ENCODE data around the gene KRTAP1-4. TPM values are rescaled to one million over a fixed set of nuclear protein-coding genes. Genes with fewer than 3 reads are reported as not detected.
"Not testable (repeated sequence)": the region's sequence is repeated elsewhere in the genome, so short reads cannot be mapped to it uniquely, and the experiment has no call there.

Gene KRTAP1-4
- polyA plus RNA-seq, 3 donors from 2014 or later, result not detected

DNA sequence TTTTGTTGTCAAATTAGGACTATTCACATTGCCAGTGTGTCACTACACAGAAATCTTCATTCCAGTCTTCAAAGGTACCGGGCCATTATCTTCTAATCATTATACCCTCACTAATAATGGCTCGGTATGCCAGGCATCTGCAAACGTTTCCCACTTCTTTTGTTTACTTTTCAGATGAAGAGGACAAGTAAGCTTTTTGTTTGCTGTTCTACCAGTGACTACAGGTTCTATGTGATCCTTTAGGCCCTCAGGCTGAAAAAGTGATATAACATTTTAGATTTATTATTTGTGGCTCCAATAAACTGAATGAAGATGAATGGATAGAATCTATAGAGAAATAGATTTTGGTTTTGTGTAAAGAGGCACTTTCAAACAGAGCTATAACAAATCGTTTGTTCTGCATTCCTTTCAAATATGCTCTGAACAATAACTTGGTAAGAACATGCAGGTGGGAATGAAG, 20.7 kb downstream of the KRTAP1-4 start:
- no peak overlapping the region for H3K27ac Mint-ChIP-seq
- peaks cover 0 to 2% (median 0%) of the 10 kb centered on the region in 6 donors for H3K9me3 Mint-ChIP-seq
- peaks cover 0 to 2% (median 2%) of the 10 kb centered on the region in 3 donors for H3K27me3 Mint-ChIP-seq (ENCODE audit: low read depth in 3 of 3)

DNA sequence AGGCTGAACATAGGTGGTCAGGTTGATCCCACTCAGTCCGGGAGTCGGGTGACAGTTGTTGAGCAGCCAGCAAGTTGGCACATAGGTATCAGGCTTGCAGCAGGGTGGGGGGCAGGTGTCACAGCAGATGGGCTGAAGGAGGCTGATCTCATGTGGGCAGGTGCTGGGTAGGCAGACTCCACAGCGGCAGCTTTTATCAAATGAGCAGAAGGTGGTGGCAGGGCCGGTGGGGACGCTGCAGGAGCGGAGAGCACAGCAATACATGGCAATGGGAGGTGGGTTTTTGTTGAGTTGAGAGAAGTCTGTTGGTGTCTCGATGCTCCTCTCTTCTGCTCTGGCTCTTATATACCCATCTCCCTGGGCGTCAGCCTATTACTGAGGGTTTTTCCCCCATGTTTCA, 21.2 kb downstream of the KRTAP1-4 start, which contains the start of gene KRTAP3-1:
Gene KRTAP3-1, minus strand, starts transcription at position 318 of the 400 bp plus-strand sequence. Its CDS starts 54 bp downstream, at position 264.
- H3K4me1 Mint-ChIP-seq, result no peaks in the 10 kb centered on the region
- no peaks in the 10 kb centered on the region for H3K36me3 Mint-ChIP-seq
- H3K27ac Mint-ChIP-seq, result no peak within 1 kb of the TSS
- H3K4me3 Mint-ChIP-seq, result no peak within 1 kb of the TSS
- H3K27me3 Mint-ChIP-seq (ENCODE audit: low read depth in 3 of 3), result peaks cover 0 to 4% (median 2%) of the 10 kb centered on the region in 3 donors
- no peak for DNase-seq
- peaks cover 0 to 2% (median 0%) of the 10 kb centered on the region in 6 donors for H3K9me3 Mint-ChIP-seq

More for the DNA sequence above, 20.7 kb downstream of the KRTAP1-4 start:
- Mint-ChIP-seq H3K4me3 (no peak overlapping the region), H3K4me1 (no peaks in the 10 kb centered on the region), H3K36me3 (no peaks in the 10 kb centered on the region)
- no peak for DNase-seq

DNA sequence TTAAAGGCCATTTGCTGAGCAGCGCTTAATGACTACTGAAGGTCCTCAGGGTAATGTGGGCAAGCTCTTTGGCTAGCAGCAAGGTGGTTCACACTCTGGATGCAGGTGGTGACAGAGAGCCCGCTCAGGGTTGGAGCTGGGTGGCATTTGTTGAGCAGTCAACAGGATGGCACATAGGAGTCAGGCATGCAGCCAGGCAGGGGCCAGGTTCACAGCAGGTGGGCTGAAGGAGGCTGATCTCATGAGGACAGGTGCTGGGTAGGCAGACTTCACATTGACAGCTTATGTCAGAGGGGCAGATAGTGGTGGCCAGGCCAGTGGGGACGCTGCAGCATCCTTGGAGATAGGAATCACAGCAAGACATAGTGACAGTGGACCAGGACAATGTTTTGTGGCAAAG, 25.6 kb downstream of the KRTAP1-4 start:
- DNase-seq, result no peak
- peaks cover 2 to 15% (median 3%) of the 10 kb centered on the region in 3 donors for H3K27me3 Mint-ChIP-seq (ENCODE audit: low read depth in 3 of 3)
- H3K36me3 Mint-ChIP-seq, result no peaks in the 10 kb centered on the region
- H3K27ac Mint-ChIP-seq, result no peak overlapping the region
- no peaks in the 10 kb centered on the region for H3K4me1 Mint-ChIP-seq
- peaks cover 0 to 2% (median 0%) of the 10 kb centered on the region in 6 donors for H3K9me3 Mint-ChIP-seq
- H3K4me3 Mint-ChIP-seq, result no peak overlapping the region

GRCh38 chr17:41003926-41004325, 26.1 kb downstream of the KRTAP1-4 start:
- no peak overlapping the region for H3K4me3 Mint-ChIP-seq
- H3K4me1 Mint-ChIP-seq, result no peaks in the 10 kb centered on the region
- peaks cover 0 to 5% (median 0%) of the 10 kb centered on the region in 6 donors for H3K9me3 Mint-ChIP-seq
- no peak for DNase-seq
- peaks cover 2 to 17% (median 3%) of the 10 kb centered on the region in 3 donors for H3K27me3 Mint-ChIP-seq (ENCODE audit: low read depth in 3 of 3)
- no peaks in the 10 kb centered on the region for H3K36me3 Mint-ChIP-seq
- H3K27ac Mint-ChIP-seq, result no peak overlapping the region

DNA sequence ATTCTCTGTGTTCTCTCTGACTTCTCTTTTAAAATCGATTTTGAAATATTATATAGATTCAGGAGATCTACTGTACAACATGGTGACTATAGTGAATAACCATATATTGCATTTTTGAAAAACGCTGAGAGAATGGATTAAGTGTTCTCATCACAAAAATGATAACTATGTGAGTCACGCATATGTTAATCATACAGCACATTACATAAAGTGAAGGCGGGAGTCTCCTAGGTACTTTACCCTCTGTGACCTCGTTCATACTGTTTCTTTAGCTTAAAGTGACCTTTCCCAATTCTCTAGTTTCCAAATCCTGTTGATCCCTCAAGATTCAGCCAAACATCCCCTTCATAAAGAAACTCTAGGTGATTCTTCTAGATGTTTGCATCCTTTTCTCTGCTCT, 27.2 kb downstream of the KRTAP1-4 start:
- Mint-ChIP-seq H3K27me3 (ENCODE audit: low read depth in 3 of 3) (peaks cover 2 to 20% (median 5%) of the 10 kb centered on the region in 3 donors), H3K27ac (no peak overlapping the region), H3K4me1 (no peaks in the 10 kb centered on the region), H3K36me3 (no peaks in the 10 kb centered on the region), H3K9me3 (peaks cover 0 to 8% (median 0%) of the 10 kb centered on the region in 6 donors), H3K4me3 (no peak overlapping the region)
- no peak for DNase-seq

DNA sequence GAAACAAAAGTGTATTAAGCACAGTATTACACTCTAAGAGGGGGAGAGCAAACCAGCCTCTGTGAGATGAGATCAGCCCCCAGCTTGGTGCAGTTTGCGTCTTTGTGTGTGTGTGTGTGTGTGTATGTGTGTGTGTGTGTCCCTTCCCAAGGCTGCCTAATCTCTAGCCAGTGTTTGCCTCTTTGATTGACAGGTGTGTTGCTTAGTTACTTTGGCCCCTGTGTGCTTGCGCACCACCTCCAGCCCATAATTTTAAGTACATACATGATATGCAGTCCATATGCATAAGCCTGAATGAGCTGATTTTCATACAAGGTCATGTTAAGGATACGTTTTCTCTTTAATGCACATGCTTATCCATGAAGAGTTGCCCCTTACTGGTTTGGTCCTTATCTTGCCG, 28.2 kb downstream of the KRTAP1-4 start:
- no peak for DNase-seq
- H3K9me3 Mint-ChIP-seq, result peaks cover 0 to 8% (median 0%) of the 10 kb centered on the region in 6 donors
- H3K4me3 Mint-ChIP-seq, result no peak overlapping the region
- peaks cover 2 to 22% (median 8%) of the 10 kb centered on the region in 3 donors for H3K27me3 Mint-ChIP-seq (ENCODE audit: low read depth in 3 of 3)
- no peak overlapping the region for H3K27ac Mint-ChIP-seq
- no peaks in the 10 kb centered on the region for H3K36me3 Mint-ChIP-seq
- no peaks in the 10 kb centered on the region for H3K4me1 Mint-ChIP-seq

GRCh38 chr17:40999563-40999962, 30.4 kb downstream of the KRTAP1-4 start, which contains the start of gene KRTAP3-2:
KRTAP3-2 (minus strand) TSS chr17:40999906; CDS start chr17:40999853, 53 bp downstream.
- not testable (repeated sequence) for H3K27ac Mint-ChIP-seq, H3K36me3 Mint-ChIP-seq, DNase-seq, H3K4me3 Mint-ChIP-seq, H3K4me1 Mint-ChIP-seq, H3K9me3 Mint-ChIP-seq
- H3K27me3 Mint-ChIP-seq (ENCODE audit: low read depth in 3 of 3), result peaks cover 8 to 28% (median 8%) of the 10 kb centered on the region in 3 donors

- Mint-ChIP-seq H3K4me1 (no peaks in the 10 kb centered on the region), H3K27ac (no peak overlapping the region), H3K9me3 (peaks cover 0 to 5% (median 0%) of the 10 kb centered on the region in 6 donors), H3K27me3 (ENCODE audit: low read depth in 3 of 3) (peaks cover 8 to 26% (median 18%) of the 10 kb centered on the region in 3 donors), H3K4me3 (no peak overlapping the region), H3K36me3 (no peaks in the 10 kb centered on the region)
- no peak for DNase-seq
Measured at GRCh38 chr17:40997361-40997760, 32.6 kb downstream of the KRTAP1-4 start.

- no peaks in the 10 kb centered on the region for H3K36me3 Mint-ChIP-seq
- H3K27ac Mint-ChIP-seq, result no peak overlapping the region
- peaks cover 8 to 25% (median 18%) of the 10 kb centered on the region in 3 donors for H3K27me3 Mint-ChIP-seq (ENCODE audit: low read depth in 3 of 3)
- no peaks in the 10 kb centered on the region for H3K4me1 Mint-ChIP-seq
- peaks cover 0 to 5% (median 0%) of the 10 kb centered on the region in 6 donors for H3K9me3 Mint-ChIP-seq
- H3K4me3 Mint-ChIP-seq, result no peak overlapping the region
- no peak for DNase-seq
Measured at GRCh38 chr17:40996829-40997228, 33.2 kb downstream of the KRTAP1-4 start.

DNA sequence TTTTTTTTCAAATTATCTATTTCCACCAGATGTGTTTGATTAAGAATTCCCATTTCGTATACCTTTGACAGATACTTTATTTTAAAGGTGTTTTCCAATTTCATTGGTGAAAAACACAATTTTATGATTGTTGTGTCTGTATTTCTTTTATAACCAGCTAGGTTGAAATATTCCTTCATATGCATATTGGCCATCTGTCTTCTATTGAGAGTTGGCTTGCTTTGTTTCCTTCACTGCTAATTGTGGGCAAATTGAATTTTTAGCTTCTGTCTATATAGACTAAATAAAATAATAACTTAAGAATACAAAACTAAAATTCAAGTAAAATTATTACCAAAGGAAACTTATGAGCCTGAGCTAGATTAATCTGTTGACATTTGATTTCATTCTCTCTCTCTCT, 34.9 kb downstream of the KRTAP1-4 start:
- peaks cover 8 to 22% (median 15%) of the 10 kb centered on the region in 3 donors for H3K27me3 Mint-ChIP-seq (ENCODE audit: low read depth in 3 of 3)
- no peak overlapping the region for H3K27ac Mint-ChIP-seq
- H3K4me3 Mint-ChIP-seq, result no peak overlapping the region
- DNase-seq, result no peak
- H3K36me3 Mint-ChIP-seq, result no peaks in the 10 kb centered on the region
- no peaks in the 10 kb centered on the region for H3K4me1 Mint-ChIP-seq
- H3K9me3 Mint-ChIP-seq, result peaks cover 0 to 5% (median 0%) of the 10 kb centered on the region in 6 donors

DNA sequence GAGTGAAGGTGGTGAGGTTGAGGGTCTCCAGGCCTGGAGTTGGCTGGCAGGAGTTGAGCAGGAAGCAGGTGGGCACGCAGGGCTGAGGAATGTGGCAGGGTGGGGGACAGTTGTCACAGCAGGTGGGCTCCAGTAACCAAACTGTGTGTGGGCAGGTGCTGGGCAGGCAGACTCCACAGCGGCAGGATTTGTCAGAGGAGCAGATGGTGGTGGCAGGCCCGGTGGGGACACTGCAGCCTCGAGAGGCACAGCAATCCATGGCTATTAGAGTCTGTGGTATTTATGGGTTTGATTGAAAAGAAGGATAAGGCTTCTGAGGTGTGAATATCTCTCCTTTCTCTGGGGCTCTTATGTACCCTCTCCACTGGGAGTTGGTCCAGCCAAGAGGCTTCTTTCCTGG, 36.2 kb downstream of the KRTAP1-4 start, which contains the start of gene KRTAP3-3:
Gene KRTAP3-3, minus strand, starts transcription at position 326 of the 400 bp plus-strand sequence. Its CDS starts 67 bp downstream, at position 259.
- Mint-ChIP-seq H3K27me3 (ENCODE audit: low read depth in 3 of 3) (peaks cover 8 to 18% (median 15%) of the 10 kb centered on the region in 3 donors), H3K4me3 (no peak within 1 kb of the TSS), H3K4me1 (no peaks in the 10 kb centered on the region), H3K27ac (no peak within 1 kb of the TSS), H3K36me3 (no peaks in the 10 kb centered on the region), H3K9me3 (peaks cover 0 to 2% (median 0%) of the 10 kb centered on the region in 6 donors)
- no peak for DNase-seq

GRCh38 chr17:40993084-40993483, 36.9 kb downstream of the KRTAP1-4 start:
- Mint-ChIP-seq H3K36me3 (no peaks in the 10 kb centered on the region), H3K4me1 (no peaks in the 10 kb centered on the region), H3K27ac (no peak overlapping the region), H3K9me3 (no peaks in the 10 kb centered on the region), H3K27me3 (ENCODE audit: low read depth in 3 of 3) (peaks cover 8 to 16% (median 14%) of the 10 kb centered on the region in 3 donors), H3K4me3 (no peak overlapping the region)
- no peak for DNase-seq

GRCh38 chr17:40992666-40993065, 37.3 kb downstream of the KRTAP1-4 start:
- no peak overlapping the region for H3K4me3 Mint-ChIP-seq
- no peak for DNase-seq
- H3K4me1 Mint-ChIP-seq, result no peaks in the 10 kb centered on the region
- H3K27ac Mint-ChIP-seq, result no peak overlapping the region
- no peaks in the 10 kb centered on the region for H3K36me3 Mint-ChIP-seq
- no peaks in the 10 kb centered on the region for H3K9me3 Mint-ChIP-seq
- peaks cover 8 to 16% (median 12%) of the 10 kb centered on the region in 3 donors for H3K27me3 Mint-ChIP-seq (ENCODE audit: low read depth in 3 of 3)

DNA sequence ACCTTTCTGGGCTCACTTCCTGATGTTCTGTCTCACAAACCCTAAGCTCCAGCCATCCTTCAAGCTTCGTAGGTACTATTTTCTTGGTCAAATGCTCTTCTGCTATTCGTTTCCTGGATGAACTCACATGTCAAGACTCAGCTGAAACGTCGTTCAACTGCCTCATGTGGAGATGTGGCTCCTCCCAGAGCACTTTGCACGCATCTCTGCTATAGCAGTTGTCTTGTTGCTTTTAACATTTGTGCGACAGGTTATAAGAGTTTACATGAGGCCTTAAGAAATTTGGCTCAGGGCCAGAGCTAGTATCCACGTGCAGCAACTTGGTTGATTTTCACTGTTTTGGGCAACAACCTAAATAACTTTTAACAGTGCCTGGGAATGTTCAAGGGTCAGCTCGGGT, 43.1 kb downstream of the KRTAP1-4 start:
- Mint-ChIP-seq H3K27me3 (ENCODE audit: low read depth in 3 of 3) (peaks cover 0 to 2% (median 2%) of the 10 kb centered on the region in 3 donors), H3K36me3 (no peaks in the 10 kb centered on the region), H3K4me3 (no peak overlapping the region), H3K27ac (no peak overlapping the region), H3K9me3 (no peaks in the 10 kb centered on the region), H3K4me1 (no peaks in the 10 kb centered on the region)
- DNase-seq, result no peak

DNA sequence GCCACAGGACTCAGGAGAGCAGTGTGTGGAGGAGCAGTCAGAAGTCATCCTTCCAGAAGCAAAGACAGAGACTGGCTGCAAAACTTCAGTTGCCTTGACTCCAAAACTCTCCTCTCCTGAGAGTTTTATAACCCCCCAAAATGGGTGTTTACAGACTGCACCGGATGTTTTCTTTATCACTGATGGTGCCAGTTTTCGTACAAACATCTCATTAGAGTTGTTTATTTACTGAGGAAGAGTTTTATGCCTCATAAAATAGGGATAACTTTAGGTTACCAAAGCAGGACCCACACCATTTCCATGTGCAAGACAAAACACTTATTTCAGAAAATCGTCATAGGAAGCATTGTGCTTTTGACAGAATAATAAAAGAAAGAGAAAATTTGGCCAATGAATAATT, 45.8 kb downstream of the KRTAP1-4 start, which contains the start of gene KRT40:
Gene KRT40, minus strand, starts transcription at position 101 of the 400 bp plus-strand sequence. Its CDS starts 53 bp downstream, at position 48.
- Mint-ChIP-seq H3K27me3 (ENCODE audit: low read depth in 3 of 3) (peaks cover 0 to 4% (median 4%) of the 10 kb centered on the region in 3 donors), H3K4me1 (no peaks in the 10 kb centered on the region), H3K4me3 (no peak within 1 kb of the TSS), H3K27ac (no peak within 1 kb of the TSS), H3K9me3 (no peaks in the 10 kb centered on the region), H3K36me3 (no peaks in the 10 kb centered on the region)
- no peak for DNase-seq

All from immature natural killer cell (primary cell).